Activated effector memory CD4-positive, alpha-beta T cell treated with Interleukin-2 at 50 U/mL for 16 hours (primary cell): ENCODE results near the gene PTPRU.
"Not testable (repeated sequence)": the region's sequence is repeated elsewhere in the genome, so short reads cannot be mapped to it uniquely, and the experiment has no call there.

ENCODE experiments used
- DNase-seq: peaks from one replicate; pipeline ENCODE4 v3.0.0-alpha.2; 2020

Gene PTPRU

GRCh38 chr1:29298246-29298645, 61.9 kb downstream of the PTPRU start:
- DNase-seq: no peak

GRCh38 chr1:29299446-29299845, 63.1 kb downstream of the PTPRU start:
- no peak for DNase-seq

- not testable (repeated sequence) for DNase-seq
Measured at GRCh38 chr1:29301732-29302131, 65.4 kb downstream of the PTPRU start.

GRCh38 chr1:29303201-29304024, 67.1 kb downstream of the PTPRU start:
- no peak for DNase-seq

GRCh38 chr1:29304025-29304684, 67.8 kb downstream of the PTPRU start:
- no peak for DNase-seq

GRCh38 chr1:29305943-29306342, 69.6 kb downstream of the PTPRU start:
- no peak for DNase-seq

- DNase-seq: no peak
Measured at GRCh38 chr1:29306471-29307140, 70.3 kb downstream of the PTPRU start.

GRCh38 chr1:29309075-29309474, 72.8 kb downstream of the PTPRU start:
- no peak for DNase-seq

GRCh38 chr1:29309621-29310020, 73.3 kb downstream of the PTPRU start:
- no peak for DNase-seq

- DNase-seq: no peak
Measured at GRCh38 chr1:29310616-29311180, 74.4 kb downstream of the PTPRU start.

GRCh38 chr1:29311352-29312030, 75.2 kb downstream of the PTPRU start:
- DNase-seq: no peak

- no peak for DNase-seq
Measured at GRCh38 chr1:29312469-29313461, 76.4 kb downstream of the PTPRU start.

- not testable (repeated sequence) for DNase-seq
Measured at GRCh38 chr1:29314685-29315084, 78.4 kb downstream of the PTPRU start.

GRCh38 chr1:29315262-29315661, 78.9 kb downstream of the PTPRU start:
- no peak for DNase-seq

GRCh38 chr1:29315876-29316275, 79.6 kb downstream of the PTPRU start:
- no peak for DNase-seq

GRCh38 chr1:29317063-29317915, 81.0 kb downstream of the PTPRU start:
- no peak for DNase-seq

- DNase-seq: no peak
Measured at GRCh38 chr1:29317916-29318530, 81.7 kb downstream of the PTPRU start.

GRCh38 chr1:29318724-29319123, 82.4 kb downstream of the PTPRU start:
- DNase-seq: no peak

- no peak for DNase-seq
Measured at GRCh38 chr1:29319300-29320110, 83.2 kb downstream of the PTPRU start.
